GM21367 (cell line): Measurements from ENCODE around the gene TIFAB.

ENCODE experiments used
- ATAC-seq: cut with Tn5 transposase; IDR thresholded peaks from one replicate; pipeline ENCODE4 v1.9.1; 2021; ENCODE audit not compliant: unreplicated experiment

TIFAB gene

GRCh38 chr5:135428586-135428985, 23.6 kb downstream of the TIFAB start:
- no peak for ATAC-seq

GRCh38 chr5:135426102-135427082, 25.8 kb downstream of the TIFAB start:
- ATAC-seq: peak; percentile 97

- no peak for ATAC-seq
Measured at GRCh38 chr5:135425641-135426040, 26.5 kb downstream of the TIFAB start.

DNA sequence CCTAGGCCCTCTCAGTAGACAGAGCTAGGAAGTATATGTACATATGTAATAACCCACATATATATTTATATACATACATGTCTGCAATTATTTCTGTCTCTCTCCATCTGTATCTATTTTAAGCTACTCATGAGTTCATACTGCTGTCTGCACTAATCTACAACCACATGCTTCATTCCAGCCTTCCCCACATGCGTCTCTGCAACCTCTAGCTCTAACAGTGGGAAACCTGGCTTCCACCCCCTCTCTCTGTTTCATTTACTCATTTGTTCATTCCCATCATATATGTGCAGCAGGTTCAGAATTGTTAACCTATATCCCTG, 28.3 kb downstream of the TIFAB start:
- no peak for ATAC-seq

DNA sequence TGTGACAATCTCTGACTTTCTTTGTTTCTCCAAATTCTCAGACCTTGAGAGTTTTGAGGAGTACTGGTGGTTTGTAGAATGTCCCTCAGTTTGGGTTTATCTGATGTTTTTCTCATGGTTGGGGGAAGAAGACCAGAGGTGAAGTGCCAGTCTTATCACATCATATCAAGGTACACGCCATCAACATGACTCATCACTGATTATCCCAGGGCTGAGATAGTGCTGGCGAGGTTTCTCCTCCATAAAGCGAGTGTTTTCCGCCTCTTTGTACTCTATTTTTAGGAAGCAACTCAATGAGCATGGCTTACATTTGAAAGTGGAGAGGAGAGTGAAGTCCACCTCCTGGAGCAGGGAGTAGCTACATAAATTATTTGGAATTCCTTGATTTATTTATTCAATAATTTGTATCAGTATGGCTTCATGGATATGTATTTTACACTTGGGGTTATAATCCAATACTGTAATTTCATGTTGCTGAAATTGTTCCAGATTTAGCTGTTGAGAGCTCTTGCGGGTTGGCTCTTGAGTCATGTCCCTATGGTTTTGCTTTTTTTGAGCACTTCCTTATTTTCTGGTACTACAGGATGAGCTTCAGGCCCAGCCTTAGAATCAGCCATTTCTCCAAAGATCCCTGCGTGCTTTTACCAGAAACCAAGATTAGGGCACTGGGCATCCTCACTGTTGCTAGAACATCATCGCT, 28.9 kb downstream of the TIFAB start:
- no peak for ATAC-seq

GRCh38 chr5:135422419-135422818, 29.7 kb downstream of the TIFAB start:
- ATAC-seq: no peak

- no peak for ATAC-seq
Measured at GRCh38 chr5:135417083-135417482, 35.1 kb downstream of the TIFAB start.

DNA sequence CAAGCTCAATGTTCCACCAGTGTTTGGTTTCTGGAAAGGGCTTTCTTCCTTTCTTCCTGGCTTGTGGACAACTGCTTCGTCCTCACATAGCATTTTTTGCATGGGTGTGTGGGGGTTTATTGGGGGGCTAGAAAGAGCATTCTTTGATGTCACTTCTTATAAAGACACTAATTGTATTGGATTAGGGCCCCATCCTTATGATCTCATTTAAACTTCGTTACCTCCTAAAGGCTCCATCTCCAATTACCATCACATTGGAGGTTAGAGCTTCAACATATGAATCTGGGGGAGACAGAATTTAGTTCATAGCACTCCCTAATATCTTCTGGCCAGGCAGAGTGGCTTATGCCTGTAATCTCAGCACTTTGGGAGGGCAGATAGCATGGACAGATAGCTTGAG, 47.1 kb downstream of the TIFAB start:
- no peak for ATAC-seq

GRCh38 chr5:135402031-135402430, 50.1 kb downstream of the TIFAB start:
- ATAC-seq: no peak

- no peak for ATAC-seq
Measured at GRCh38 chr5:135400866-135401265, 51.3 kb downstream of the TIFAB start.

GRCh38 chr5:135399794-135400542, 52.2 kb downstream of the TIFAB start:
- no peak for ATAC-seq

GRCh38 chr5:135398855-135399793, 53.0 kb downstream of the TIFAB start, which contains the start of gene MACROH2A1:
TSS of gene MACROH2A1 (minus strand) at chr5:135399231. CDS start at chr5:135389093, 10,138 bp downstream.
- ATAC-seq: peak; percentile 76

DNA sequence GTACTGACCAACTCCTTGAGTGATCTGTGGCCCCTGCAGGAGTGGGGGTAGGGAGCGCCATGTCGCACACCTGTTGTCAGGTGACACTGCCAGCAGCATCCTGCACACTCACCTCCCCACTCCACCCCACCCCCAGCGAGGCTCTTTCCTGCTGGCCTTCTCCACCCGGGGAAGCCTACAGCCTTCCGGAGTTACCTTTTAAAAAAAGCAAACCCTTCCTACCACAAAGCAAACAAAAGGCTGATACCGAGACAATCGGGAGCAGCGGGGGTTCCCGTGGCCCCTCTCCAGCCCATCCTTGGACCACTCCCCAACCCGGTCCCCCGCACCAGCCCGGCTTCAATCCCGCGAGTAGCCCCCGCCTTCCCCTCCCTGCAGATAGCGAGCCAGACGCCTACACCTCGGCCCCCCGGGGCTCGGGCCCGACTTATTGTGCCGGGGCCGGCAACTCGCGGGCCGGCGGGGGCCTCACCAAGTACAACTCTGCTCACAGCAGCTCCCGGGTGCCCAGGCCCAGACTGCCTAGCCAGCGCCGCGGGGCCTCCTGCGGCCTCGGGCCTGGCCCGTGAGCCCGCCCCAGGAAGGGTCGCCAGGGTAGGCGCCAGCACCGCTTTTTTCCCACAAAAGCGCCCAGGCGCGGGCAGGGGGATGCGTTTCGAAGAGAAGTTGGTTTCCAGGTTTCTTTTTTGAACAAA, 53.8 kb downstream of the TIFAB start:
- ATAC-seq: peak; percentile 25
